H1 (cell line): ENCODE data around the gene RITA1.

Source experiments
- EP300 ChIP-seq, 2 experiments: IDR thresholded peaks; 1 replicate in 1 of 2; 2 replicates in 1 of 2; pipeline ENCODE4 v1.6.1; 2011 to 2012; ENCODE audit warnings: low read depth in 2 of 2, low read length in 2 of 2, mild to moderate bottlenecking in 2 of 2, borderline replicate concordance in 1 of 2, inconsistent platforms in 1 of 2, moderate library complexity in 1 of 2
- EZH2 ChIP-seq: fragments of 200-600 bp; sonication (generic); IDR thresholded peaks from 2 replicates; pipeline ENCODE4 v1.7.1; 2012; ENCODE audit warnings: low read depth, mild to moderate bottlenecking, moderate library complexity, low read length, inconsistent platforms; ENCODE audit not compliant: severe bottlenecking
- HDAC2 ChIP-seq, 2 experiments: fragments of 300-600 bp in 1 of 2; sonication (generic) in 1 of 2; IDR thresholded peaks; 2 replicates each; pipeline ENCODE4 v1.6.1; 2011 to 2012; ENCODE audit warnings: low read depth in 2 of 2, low read length in 2 of 2, mild to moderate bottlenecking in 2 of 2, moderate library complexity in 2 of 2, borderline replicate concordance in 1 of 2, inconsistent platforms in 1 of 2
- JUND ChIP-seq: IDR thresholded peaks from 2 replicates; pipeline ENCODE4 v1.6.1; 2011; ENCODE audit warnings: mild to moderate bottlenecking, improper control_type of control experiment, low read length
- MAX ChIP-seq: IDR thresholded peaks from 2 replicates; pipeline ENCODE4 v1.6.1; 2012; ENCODE audit warnings: inconsistent platforms
- POLR2A ChIP-seq, 2 experiments: IDR thresholded peaks; 1 replicate in 1 of 2; 2 replicates in 1 of 2; pipeline ENCODE4 v1.6.1; 2011; ENCODE audit warnings: low read depth in 2 of 2, low read length in 2 of 2, mild to moderate bottlenecking in 2 of 2; ENCODE audit errors: control extremely low read depth in 1 of 2

GRCh38 chr12:113186666-113187325, 1.3 kb downstream of the RITA1 start:
- TF ChIP-seq EZH2, result no peak
- TF ChIP-seq JUND, result no peak
- TF ChIP-seq EP300 (IDR thresholded peaks at IDR 0.05; ENCODE audit: borderline replicate concordance in 1 of 2, low read depth in 2 of 2, low read length in 2 of 2), result no peak
- TF ChIP-seq HDAC2 (IDR thresholded peaks at IDR 0.05; ENCODE audit: borderline replicate concordance in 1 of 2, low read depth in 2 of 2, low read length in 2 of 2), result no peak
- TF ChIP-seq MAX, result no peak
- no peak for TF ChIP-seq POLR2A (IDR thresholded peaks at IDR 0.05; ENCODE audit: control extremely low read depth in 1 of 2, low read depth in 2 of 2, low read length in 2 of 2)
